B cell (primary cell): ENCODE data around the gene INPP5J.

Source experiments
- CTCF ChIP-seq: fragments of 200-600 bp; IDR thresholded peaks from one replicate; pipeline ENCODE4 v1.8.0; 2022; ENCODE audit warnings: antibody characterized with exemption, mild to moderate bottlenecking
- EZH2 ChIP-seq: IDR thresholded peaks from 2 replicates; pipeline ENCODE4 v1.6.1; 2012; ENCODE audit warnings: borderline replicate concordance, low read depth, mild to moderate bottlenecking, moderate library complexity, low read length; ENCODE audit not compliant: insufficient read depth, poor library complexity, severe bottlenecking

DNA sequence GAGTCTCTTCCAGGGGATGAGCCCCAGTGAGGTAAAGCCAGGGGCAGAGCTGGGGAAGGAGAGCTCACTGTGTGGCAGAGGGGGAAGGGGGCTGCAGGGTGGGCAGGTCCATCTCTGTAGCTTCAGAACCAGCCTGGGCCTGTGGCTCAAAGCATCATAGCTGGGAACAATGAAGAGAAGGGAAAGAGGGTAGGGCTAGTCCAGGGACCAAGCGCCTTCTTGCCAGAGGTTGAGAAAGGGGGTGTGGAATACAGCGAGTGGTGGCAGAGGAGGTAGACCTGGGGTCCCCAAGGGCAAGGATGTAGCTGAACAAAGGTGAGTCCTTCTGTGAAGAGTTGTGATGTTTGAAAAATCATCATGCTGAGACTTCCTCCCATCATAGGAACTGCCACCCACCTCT, 18.8 kb downstream of the INPP5J start:
- TF ChIP-seq CTCF (no peak), EZH2 (no peak)
